Thyroid gland (tissue), 4 donors: ENCODE measurements around the gene TBATA.

Source experiments
- POLR2A ChIP-seq, 2 donors: fragments of 450-650 bp; IDR thresholded peaks; one replicate each; pipeline ENCODE4 v1.6.1; 2017; ENCODE audit warnings: antibody characterized with exemption in 2 of 2, mild to moderate bottlenecking in 2 of 2, moderate library complexity in 1 of 2
- TF ChIP-seq, protein P1 (sequence below), 6 experiments: fragments of 200-600 bp in 3 of 6; fragments of 450-650 bp in 3 of 6; sonication (generic) in 3 of 6; IDR thresholded peaks; one replicate each; pipeline ENCODE4 v1.5.1; 2016 to 2019; ENCODE audit warnings: antibody characterized with exemption in 6 of 6, mild to moderate bottlenecking in 2 of 6, inconsistent platforms in 1 of 6, moderate library complexity in 1 of 6

DNA sequence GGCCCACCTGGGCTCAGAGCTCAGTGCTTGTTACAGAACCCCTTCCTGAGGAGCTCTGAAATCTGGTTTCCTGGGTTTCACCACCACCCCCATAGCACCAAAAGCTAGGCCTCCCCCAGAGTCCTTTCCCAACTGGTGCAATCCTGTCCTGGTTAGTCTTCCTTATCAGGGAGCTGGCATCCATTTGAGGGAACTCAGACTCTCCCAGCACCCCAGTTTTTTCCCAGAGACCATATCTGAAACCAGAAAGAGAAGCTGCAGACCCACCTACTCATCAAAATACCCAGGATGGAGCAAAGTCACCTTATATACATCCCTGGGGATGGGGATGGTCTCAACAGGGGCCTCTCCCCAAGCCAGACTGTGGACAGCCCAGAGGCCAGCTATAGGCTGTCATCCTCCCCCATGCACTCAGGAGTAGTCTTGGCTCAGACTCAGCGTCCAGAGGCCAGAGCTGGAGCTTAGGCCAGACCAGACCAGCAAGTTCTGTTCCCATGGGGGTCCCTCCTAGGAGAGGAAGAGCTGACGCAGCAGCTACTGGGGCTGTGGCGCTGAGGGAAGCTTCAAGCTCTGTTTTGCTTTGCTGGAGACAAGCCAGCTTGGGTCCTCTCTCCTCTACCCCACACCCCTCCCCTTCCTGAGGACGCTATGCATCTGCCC lies 3.0 kb downstream of the TBATA start:
- TF ChIP-seq, protein P1, sequence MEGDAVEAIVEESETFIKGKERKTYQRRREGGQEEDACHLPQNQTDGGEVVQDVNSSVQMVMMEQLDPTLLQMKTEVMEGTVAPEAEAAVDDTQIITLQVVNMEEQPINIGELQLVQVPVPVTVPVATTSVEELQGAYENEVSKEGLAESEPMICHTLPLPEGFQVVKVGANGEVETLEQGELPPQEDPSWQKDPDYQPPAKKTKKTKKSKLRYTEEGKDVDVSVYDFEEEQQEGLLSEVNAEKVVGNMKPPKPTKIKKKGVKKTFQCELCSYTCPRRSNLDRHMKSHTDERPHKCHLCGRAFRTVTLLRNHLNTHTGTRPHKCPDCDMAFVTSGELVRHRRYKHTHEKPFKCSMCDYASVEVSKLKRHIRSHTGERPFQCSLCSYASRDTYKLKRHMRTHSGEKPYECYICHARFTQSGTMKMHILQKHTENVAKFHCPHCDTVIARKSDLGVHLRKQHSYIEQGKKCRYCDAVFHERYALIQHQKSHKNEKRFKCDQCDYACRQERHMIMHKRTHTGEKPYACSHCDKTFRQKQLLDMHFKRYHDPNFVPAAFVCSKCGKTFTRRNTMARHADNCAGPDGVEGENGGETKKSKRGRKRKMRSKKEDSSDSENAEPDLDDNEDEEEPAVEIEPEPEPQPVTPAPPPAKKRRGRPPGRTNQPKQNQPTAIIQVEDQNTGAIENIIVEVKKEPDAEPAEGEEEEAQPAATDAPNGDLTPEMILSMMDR (IDR thresholded peaks at IDR 0.05), result no peak
- no peak for TF ChIP-seq POLR2A (IDR thresholded peaks at IDR 0.05)
